Ramos (cell line): ENCODE data around the gene PPP2R3B.
"Not testable (repeated sequence)": the region's sequence is repeated elsewhere in the genome, so short reads cannot be mapped to it uniquely, and the experiment has no call there.

Source experiments
- in situ Hi-C: fragments of 300-500 bp; cut with MboI; formaldehyde crosslinking; loops from one replicate; pipeline ENCODE4 v1.14.3; 2022; ENCODE audit warnings: low sequenced_read_pairs; ENCODE audit not compliant: unreplicated experiment

PPP2R3B gene

DNA sequence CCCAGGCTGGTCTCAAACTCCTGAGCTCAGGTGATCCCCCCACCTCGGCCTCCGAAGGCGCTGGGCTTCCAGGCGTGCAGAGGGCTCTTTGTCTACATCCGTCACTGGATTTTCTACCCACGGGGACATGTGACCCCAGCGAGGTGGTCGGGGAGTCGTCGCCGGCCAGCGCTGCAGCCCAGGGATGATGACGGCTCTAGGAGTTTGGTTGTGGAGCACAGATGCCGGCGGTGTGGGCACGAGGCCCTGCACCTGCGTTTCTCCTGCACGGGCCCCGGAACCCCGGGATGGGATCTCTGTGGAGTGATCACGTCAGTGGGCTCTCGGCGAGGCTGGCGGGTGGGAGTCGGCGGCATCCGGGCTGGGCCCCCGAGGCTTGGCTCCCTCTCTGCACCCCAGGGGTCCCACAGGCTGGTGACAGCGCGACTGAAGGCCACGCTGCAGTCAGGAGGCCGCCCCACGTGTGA is 59.0 kb downstream of the PPP2R3B start:
- in situ Hi-C loops, result no loop called here

DNA sequence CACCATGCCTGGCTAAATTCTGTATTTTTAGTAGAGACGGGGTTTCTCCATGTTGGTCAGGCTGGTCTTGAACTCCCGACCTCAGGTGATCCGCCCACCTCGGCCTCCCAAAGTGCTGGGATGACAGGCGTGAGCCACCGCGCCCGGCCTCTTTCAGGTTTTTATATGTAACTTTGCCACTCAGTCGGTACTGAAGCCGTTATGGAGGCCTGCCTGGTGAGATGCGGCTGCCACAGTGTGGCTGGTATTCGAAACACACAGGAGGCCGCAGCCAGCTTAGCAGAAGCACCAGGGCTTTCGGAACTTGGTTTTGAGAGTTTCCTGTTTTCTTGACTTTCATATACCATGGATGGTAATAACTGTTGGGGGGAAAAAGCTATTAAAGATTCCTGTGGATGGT is 62.0 kb downstream of the PPP2R3B start:
- in situ Hi-C loops, result not testable (repeated sequence)

DNA sequence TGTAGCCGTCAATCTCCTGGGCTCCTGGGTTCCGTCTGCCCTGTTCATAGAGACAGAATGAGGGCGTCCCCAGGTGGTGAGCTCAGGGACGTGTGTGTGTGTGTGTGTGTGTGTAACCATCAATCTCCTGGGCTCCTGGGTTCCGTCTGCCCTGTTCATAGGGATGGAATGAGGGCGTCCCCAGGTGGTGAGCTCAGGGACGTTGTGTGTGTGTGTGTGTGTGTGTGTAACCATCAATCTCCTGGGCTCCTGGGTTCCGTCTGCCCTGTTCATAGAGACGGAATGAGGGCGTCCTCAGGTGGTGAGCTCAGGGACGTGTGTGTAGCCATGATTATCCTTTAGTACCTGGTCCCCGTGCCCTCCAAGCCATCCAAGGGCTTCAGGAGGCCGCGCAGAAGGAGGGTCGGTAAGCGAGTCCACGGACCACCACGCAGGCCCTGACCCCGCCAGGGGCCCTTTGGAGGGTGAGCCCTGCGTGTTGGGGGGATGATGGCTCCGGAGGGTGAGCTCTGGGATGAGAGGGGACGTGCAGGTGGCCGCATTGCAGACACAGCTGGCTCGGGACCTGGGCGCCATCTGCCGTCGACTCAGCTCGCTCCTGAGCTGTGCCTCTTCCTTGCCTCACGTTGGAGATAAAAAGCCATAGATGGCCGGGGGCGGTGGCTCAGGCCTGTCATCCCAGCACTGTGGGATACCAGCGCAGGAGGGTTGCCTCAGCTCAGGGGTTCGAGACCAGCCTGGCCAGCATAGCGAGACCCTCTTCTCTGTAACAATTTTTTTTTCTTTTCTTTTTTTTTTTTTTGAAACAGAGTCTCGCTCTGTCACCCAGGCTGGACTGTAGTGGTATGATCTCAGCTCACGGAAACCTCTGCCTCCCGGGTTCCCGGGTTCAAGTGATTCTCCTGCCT is 62.7 kb downstream of the PPP2R3B start:
- in situ Hi-C loops, result no loop called here

DNA sequence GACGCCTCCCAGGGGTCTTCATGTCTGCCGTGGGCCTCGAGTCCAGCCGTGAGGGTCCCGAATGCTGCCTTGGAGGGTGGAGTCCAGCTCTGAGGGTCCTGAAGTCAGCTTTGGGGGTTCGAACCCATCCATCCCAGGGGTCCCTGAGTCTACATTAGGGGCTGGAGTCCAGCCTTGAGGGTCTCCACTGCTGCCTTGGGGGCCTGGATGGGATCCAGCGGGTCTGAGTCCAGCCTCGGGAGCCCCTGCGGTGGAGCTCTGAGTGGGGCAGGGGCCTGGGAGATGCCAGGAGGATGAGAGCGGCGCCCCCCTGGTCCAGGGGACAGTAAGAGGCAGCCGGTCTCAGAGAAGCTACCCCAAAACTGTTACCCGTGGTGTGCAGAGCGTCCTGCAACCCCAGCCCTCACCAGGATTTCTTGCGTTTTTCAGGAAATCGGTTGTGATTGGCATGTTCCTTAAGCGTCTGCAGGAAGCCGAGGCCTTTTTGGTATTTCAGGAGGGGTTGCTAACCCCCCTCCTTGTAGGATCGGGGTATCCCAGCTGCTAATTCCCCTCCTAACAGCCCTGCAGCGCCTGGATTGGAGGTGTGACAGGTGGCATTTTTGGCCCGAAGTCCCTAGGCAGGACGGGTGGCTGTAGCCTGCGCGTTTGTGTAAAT is 66.5 kb downstream of the PPP2R3B start:
- in situ Hi-C loops, result no loop called here

DNA sequence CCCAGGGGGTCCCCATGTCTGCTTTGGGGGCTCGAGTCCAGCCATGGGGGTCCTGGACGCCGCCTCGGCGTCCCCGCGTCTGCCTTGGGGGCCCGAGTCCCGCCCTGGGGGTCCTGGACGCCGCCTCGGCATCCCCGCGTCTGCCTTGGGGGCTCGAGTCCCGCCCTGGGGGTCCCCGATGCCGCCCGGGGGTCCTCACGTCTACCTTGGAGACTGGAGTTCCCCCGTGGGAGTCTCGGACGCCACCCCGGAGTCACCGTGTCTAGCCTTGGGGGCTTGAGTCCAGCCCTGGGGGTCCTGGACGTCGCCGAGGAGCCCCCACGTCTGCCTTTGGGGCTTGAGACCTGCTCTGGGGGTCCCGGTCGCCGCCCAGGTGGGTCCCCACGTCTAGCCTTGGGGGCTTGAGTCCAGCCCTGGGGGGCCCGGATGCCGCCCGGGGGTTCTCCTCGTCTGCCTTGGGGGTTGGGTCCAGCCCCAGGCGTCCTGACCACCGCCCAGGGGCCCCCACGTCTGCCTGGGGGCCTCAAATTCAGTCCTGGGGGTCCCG is 67.1 kb downstream of the PPP2R3B start:
- in situ Hi-C loops, result no loop called here

DNA sequence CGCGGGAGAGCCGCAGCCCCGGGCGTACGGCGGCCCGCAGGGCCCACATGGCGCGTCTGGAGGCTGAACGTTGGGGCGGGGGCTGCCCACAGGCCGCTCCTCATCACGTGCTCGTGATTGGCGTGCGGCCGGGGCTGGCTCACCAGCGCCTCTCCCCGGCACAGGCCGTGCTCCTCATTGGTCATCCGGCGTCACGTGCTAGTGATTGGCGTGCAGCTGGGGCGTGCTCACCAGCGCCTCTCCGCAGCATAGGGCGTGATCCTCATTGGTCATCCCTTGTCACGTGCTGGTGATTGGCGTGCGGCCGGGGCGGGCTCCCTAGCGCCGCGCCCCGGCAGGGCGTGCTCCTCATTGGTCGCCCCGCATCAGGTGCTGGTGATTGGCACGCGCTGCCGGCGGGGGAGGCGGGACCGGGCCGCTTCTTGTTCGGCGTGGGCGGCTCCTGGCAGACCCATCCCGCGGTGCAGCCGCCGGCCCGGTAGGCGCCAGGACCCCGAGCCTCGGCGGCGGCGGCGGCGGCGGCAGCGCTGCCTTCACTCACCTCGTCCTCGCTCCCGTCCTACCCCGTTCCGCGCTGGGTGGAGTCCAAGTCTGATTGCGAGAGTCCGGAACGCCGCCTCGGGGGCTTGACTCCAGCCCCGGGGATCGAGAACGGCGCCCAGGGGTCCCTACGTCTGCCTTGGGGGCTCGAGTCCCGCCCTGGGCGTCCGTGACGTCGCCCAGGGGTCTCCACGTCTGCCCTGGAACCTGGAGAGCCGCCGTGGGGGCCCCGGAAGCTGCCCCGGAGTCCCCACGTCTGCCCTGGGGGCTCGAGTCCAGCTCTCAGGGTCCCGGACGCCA is 67.7 kb downstream of the PPP2R3B start, which contains the start of gene GTPBP6:
Gene GTPBP6 (minus strand): TSS at position 58 of the 840 bp plus-strand sequence. CDS start 9 bp downstream, at position 49.
- in situ Hi-C loops, result no loop called here

DNA sequence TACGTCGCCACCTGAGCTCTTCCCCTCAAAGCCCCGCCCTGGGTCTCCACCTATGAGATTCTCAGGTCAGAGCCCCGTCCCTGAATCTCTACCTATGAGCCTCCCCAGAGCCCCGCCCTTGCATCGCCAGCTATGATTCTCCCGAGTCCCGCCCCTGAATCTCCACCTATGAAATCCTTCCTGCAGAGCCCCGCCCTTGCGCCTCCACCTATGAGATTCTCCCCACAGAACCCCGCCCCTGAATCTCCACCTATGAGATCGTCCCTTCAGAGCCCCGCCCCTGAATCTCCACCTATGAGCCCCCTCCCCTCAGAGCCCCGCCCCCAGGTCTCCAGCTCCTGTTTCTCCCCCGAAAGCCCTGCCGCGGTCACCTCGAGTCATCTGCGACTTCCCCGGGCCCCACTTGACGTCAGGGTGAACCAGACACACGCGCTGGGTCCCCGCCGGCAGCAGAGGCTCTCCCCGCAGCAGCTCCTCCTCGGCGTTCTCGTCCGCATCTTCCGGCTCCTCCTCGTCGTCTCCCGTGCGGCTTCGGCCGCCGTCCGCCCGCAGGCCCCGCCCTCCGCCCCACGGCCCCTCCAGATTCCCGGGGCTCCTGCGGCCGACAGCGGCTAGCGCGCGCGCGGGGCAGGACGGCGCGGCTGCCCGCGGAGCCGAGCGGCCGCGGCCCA is 68.5 kb downstream of the PPP2R3B start:
- in situ Hi-C loops, result no loop called here

DNA sequence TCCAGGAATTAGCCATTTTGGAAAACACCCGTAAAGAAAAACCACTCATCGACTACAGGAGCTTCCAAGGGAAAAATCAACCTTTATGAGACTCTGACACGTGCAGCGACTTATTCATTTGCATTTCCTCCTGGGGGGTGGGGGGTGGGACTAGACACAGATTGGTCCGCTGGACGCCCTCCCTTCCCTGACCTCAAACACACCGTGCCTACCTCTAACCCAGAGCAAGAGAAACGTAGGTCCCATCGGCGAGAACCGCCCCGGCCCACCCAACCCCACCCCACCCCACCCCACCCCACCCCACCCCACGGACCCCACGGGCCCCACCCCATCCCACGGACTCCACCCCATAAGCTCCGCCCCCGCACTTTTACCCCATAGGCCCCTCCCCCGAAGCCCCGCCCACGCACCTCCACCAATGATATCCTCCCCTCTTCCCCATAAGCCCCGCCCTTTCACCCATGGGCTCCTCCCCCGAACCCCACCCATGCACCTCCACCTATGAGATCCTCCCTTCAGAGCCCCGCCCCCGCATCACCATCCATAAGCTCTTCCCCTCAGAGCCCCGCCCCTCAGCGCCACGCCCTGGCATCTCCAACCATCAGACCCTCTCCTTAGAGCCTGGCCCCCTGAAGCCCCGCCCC is 69.2 kb downstream of the PPP2R3B start:
- in situ Hi-C loops, result no loop called here

DNA sequence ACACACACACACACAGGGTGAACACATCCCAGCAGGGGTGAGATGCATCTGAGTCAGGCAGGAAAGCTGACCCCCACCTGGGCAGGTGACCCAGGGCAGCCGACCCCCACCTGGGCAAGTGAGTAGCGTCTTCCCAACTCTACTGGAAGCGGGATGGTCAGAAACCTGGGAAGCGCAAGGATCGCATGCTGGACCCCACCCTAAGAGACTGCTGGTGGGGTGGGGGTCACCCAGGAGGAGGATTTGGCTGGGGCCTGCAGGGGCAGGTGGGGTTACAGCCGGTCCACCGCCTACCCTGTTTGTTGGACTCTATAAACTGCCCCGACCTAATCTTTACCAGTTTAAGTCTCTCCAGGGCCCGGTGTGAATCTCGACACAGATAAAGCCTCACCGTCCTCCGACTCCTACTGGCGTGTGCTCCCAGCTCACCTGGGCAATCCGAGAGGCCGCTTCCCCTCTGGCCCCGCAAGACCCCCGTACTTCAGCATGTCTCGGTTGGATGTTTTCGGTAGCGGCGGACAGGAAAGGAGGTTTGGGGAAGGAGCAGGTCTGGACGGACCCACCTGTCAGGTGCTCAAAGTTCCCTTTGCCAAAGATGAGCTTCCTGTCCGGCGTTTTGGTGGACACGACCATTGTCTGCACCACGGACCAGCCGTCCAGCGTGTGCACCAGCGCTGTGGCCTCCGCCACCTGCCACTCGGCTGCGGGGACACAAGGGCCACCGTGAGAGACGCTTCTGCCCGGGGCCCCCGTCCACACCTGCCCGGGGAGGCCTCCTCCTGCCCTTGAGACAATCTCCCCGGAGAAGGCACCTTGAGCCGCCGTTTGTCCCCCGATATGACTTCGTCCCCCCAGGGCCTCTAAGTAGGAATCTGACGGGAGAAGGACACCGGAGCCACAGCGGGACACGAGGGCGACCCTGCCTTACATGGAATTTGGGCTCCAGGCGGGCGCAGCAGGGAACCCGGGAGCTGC is 70.1 kb downstream of the PPP2R3B start:
- in situ Hi-C loops, result no loop called here

DNA sequence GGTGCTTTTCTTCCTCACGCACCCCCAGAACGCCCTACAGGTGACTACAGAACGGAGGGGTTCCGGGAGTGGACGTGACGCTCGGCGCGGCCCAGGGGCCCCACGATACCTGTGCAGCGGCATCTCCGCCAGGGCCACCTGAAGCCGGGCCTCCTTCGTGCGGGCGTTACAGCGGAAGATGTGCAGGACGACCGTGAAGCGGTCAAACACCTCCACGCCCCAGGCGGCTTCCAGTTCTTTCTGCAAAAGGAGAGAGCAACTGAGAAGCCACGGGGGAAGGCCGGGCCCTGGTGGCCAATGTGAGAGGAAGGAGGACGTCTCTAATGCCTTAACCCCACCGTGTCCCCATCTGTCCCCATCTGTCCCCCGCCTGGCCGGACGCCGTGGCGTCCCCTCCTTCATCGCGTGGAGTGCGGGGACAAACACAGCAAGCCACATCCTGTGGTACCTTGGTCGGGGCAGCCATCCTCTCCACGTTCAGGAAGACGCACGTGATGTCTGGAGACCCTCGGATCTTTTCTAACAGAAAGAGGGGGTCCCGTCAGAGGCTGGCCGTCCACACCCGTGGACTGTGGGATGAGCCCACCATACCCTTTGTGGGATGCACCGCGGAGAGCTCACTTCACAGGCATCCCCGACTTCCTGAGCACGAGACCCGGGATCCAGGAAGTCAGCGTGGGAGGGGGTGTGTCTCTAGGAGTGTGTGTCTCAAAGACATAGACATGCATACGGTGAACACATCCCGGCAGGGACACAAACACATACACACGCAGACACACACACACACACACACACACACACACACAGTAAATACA is 71.7 kb downstream of the PPP2R3B start:
- in situ Hi-C loops, result no loop called here

DNA sequence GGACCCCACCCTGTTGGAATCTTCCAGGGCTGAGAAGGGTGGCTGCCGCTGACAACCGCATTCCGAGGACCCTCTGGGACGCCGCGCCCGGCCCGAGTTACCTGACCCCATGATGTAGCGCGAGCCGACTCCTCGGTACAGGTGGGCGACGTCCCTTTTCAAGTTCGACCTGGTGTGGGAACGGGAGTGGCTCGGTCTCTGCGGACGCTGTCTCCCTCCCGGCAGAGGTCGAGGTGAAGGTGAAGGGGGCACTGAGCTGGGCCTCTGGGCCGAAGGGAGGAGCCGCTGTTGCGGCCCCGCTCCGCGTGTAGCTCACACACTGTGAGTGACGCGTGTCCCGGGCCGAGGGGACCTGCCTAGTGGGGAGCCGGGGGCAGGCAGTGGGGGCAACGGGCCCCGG is 72.7 kb downstream of the PPP2R3B start:
- in situ Hi-C loops, result no loop called here

DNA sequence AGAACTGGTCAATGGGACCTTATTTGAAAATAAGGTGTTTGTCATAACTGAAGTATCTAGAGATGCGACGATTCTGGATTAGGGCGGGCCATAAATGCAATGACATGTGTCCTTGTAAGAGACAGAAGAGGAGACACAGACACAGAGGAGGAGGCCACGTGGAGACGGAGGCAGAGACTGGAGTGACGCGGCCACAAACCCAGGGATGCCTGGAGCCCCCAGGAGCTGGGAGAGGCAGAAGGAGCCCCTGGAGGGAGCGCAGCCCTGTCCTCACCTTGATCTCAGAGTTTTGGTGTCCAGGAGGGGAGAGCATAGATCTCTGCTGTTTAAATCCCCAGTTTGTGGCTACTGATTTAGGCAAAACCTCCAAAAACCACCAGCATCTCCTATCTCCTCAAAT is 73.2 kb downstream of the PPP2R3B start:
- in situ Hi-C loops, result no loop called here

DNA sequence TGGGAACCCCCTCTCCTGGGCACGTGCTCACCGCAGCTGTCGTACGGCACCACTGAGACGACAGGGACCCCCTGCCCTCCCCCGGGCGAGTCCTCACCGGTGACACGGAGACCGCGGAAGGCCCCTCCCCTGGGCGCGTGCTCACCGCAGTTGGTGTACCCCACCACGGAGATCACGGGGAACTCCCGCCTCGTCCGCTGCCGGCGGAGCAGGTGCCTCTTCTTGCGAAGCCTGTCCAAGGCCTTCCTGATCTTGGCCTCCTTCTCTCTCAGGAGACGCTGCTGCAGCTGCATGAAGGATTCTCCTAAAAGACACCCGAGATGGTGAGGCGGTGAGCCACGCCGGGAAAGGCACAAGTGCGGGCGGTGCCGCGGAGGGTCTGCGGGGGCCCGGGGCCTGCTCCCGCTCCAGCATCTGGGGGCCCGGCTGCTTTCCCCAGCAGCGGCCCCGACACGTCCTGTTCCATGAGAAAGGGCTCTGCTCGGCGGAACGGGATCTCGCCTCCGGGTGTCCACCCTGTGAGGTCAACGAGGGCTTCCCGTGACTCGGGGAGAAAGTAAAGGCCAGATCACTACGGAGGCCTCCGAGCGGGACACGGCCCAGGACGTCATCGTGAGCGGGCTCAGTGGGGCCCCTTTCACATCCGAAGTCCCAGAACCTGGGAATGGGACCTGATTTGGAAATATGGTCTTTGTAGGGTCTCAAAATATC is 73.9 kb downstream of the PPP2R3B start:
- in situ Hi-C loops, result no loop called here

DNA sequence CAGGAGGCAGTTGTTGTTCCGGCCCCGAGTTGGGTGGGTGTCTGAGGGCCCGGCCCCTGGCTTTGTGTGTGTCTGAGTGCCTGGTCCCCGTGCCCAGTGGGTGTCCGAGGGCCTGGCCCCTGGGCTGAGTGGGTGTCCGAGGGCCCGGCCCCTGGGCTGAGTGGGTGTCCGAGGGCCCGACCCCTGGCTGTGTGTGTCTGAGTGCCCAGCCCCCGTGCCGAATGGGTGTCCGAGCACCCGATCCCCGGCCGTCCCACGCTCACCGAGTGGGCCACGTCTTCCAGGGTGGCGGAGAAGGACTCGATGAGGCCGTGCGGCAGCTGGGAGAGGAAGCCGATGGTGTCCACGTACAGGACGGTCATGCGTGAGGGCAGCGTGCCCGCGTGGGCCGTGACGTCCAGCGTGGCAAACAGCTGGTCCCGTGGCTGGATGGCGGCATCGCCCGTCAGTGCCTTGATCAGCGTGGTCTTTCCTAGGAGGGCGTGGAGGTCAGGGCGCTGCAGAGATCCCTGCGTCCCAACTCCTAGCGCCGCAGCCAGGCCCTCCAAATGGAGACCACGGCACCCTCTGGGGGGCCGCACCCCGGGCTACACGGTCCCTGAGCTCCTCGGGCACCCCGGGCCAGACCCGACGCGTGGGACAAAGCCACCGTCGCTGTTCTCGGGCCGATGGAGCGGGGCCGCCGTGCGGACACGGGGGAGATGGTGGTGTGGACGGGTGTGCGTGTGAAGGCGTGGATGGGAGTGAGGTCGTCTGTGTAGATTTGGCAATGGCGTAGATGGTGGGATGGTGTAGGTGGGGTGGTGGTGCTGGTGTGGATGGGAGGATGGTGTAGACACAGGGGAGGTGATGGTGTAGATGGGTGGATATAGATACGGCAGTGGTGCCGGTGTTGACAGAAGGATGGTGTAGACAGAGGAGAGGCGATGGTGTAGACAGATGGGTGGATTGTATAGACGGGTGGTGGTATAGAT is 75.3 kb downstream of the PPP2R3B start:
- in situ Hi-C loops, result no loop called here

DNA sequence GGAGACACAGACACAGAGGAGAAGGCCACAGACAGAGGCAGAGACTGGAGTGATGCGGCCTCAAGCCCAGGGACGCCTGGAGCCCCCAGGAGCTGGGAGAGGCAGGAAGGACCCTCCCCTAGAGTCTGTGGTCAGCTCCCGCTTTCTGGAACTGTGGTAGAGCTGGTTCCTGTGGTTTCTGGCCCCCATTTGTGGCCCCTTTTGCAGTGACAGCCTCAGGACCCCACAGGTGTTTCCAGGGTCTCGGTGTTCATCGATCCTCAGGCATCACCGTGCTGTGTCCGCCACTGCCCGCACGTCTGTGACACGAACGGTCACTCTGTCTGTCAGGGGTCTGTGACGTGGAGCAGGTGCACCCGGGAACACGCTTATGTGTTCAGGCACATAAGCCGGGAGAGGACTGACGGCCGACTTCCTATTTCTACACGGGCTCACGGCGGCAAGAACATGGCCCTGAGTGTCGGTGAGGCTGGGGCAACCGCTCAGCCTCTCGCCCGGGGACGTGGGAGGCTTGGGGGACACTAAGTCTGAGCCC is 76.0 kb downstream of the PPP2R3B start:
- in situ Hi-C loops, result no loop called here
